IPS-11a (cell line): ENCODE results near the gene STAU1.
"Not testable (repeated sequence)": the region's sequence is repeated elsewhere in the genome, so short reads cannot be mapped to it uniquely, and the experiment has no call there.

Experiments used
- H3K4me3 ChIP-seq: one replicate; pipeline ENCODE4 v1.5.1; 2013; ENCODE audit warnings: low read depth, low read length, control low read depth

STAU1 gene

DNA sequence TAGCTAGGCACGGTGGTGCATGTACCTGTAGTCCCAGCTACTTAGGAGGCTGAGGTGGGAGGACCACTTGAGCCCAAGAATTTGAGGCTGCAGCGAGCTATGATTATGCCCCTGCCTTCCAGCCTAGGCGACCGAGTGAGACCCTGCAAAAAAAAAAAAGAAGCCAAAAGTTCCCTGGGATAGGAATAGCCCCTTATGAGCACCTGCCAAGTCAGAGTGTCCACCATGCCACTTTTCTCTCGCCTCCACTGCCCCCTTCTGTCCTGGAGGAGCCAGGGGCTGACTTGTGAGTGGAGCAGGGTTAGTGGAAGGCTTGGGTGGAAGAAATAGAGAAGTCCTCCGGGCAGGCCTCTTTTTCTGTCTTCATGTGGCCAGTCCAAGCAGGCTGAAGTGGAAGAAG is 18.9 kb upstream of the STAU1 start:
- H3K4me3 ChIP-seq = no peak overlapping the region

DNA sequence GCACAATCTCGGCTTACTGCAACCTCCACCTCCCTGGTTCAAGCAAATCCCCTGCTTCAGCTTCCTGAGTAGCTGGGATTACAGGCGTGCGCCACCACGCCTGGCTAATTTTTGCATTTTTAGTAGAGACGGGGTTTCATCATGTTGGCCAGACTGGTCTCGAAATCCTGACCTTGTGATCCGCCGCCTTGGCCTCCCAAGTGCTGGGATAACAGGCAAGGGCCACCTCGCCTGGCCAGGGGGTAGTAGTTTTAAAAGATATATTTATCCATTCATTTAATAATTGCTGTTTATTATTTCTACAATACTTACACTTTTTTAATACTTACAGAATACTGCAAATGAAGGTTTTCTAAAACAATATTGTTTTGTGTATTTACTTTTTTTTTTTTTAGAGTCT is 15.6 kb upstream of the STAU1 start:
- H3K4me3 ChIP-seq = no peak overlapping the region

GRCh38 chr20:49203011-49203410 is 14.9 kb upstream of the STAU1 start:
- H3K4me3 ChIP-seq = no peak overlapping the region

GRCh38 chr20:49199729-49200293 is 11.7 kb upstream of the STAU1 start:
- no peak overlapping the region for H3K4me3 ChIP-seq

DNA sequence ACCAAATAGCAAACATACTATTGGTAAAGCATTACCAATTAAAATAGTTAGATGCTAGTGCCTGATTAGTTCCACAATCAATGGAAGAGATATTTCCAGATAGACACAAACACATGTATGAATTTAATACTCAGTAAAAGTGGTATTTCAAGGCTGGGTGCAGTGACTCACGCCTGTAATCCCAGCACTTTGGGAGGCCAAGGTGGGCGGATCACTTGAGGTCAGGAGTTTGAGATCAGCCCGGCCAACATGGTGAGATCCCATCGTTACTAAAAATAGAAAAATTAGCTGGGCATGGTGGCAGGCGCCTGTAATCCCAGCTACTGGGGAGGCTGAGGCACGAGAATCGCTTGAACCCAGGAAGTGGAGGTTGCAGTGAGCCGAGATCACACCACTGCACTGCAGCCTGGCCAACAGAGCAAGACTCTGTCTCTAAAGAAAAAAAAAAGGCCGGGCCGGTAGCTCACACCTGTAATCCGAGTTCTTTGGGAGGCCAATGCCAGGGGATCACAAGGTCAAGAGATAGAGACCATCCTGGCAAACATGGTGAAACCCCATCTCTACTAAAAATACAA is 4.9 kb upstream of the STAU1 start:
- H3K4me3 ChIP-seq = not testable (repeated sequence)

DNA sequence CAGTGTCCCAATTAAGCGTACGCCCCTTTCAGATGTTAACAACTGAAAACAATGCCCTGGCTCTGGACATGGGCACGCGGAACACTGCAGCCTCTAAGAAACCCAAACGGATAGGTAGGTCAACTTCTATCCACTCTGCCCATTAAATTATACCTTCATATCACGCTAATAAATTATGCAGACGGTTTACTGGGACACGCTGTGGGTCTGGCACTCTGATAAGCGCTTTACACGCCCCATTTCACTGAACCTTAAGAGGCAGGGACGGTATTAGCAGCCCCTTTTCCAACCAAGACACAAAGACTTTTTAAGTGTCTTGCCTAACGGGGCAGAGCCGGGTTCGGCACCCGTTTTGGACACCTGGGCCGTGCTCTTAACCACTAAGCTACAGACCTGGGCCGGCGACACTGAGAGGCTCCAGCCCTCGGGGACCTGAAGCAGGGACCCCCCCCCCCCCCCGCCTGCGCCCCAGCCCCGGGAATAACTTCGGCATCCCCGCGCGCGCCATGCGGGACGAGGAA is 744 bp downstream of the STAU1 start:
- H3K4me3 ChIP-seq = peak overlapping the region; percentile 96

DNA sequence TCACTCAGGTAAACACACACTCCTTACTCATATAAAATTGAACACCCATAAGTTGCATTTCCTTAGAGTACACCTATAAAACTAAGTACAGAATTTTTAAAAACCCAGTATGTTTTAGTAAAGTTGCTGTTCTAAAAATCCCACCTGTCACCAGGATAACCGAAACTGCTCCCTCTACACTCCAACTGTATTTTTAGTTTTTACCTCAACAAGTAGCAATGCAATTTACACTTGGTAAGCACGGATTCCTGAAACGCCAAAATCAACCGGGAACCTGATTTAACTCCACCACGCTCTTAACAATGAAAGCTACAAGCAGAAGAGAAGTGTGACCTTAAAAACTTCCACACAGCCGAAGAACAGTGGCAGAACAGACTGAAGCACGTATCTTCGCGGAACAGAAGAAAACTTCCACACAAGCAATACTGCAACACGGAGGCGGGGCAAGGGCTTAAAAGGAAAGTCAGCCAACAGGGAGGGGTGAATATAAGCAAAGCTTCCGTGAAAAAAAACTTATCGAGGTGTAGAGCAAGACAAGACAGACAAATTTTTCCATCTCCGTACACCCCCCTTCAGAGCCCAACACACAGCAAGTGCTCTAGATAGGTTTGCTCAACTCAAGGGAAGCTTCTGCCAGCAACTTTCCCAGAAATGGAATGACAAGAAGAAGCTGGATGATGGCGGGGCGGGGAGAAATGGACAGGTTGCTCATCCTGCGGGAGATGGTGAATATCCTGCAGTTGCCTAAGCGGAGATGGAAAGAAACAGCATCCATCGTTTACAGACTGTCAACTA is 1.4 kb downstream of the STAU1 start:
- peak overlapping the region; percentile 96 for H3K4me3 ChIP-seq

DNA sequence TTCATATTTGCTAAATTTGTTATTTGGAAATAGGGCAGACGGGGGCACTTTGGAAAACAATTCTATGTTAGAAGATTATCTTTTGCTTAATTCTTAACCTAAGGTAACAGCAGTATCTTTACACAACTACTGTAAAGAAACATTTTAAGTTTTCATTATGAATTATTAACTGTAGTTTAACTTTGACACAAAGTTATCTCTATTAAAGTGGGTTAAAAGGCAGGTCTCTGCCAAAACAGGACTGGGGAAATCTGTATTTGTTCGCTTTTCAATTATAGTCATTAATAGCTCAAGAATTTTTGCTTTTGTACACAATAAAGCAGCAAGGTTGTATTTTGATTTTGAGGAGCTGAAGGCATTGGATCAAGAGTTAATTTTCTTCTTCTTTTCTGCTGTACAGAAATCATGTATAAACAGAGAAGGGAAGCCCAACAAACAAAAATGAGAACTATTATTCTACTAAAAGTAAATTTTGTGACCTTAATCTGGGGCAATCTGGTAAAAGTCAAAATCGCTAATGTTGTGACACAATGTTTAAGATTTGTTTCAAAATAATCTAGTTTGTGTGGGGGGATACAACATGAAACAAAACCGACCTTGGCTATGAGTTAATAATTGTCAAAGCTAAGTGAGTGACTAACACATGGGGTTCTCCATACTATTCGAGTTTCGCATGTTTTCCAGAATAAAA is 2.9 kb downstream of the STAU1 start:
- no peak overlapping the region for H3K4me3 ChIP-seq

GRCh38 chr20:49184691-49185070 is 3.5 kb downstream of the STAU1 start:
- H3K4me3 ChIP-seq = no peak overlapping the region

GRCh38 chr20:49184084-49184501 is 4.0 kb downstream of the STAU1 start:
- H3K4me3 ChIP-seq = not testable (repeated sequence)

GRCh38 chr20:49183444-49183843 is 4.7 kb downstream of the STAU1 start:
- H3K4me3 ChIP-seq = no peak overlapping the region

- H3K4me3 ChIP-seq = no peak overlapping the region
Measured at GRCh38 chr20:49181265-49181877, 6.8 kb downstream of the STAU1 start.

DNA sequence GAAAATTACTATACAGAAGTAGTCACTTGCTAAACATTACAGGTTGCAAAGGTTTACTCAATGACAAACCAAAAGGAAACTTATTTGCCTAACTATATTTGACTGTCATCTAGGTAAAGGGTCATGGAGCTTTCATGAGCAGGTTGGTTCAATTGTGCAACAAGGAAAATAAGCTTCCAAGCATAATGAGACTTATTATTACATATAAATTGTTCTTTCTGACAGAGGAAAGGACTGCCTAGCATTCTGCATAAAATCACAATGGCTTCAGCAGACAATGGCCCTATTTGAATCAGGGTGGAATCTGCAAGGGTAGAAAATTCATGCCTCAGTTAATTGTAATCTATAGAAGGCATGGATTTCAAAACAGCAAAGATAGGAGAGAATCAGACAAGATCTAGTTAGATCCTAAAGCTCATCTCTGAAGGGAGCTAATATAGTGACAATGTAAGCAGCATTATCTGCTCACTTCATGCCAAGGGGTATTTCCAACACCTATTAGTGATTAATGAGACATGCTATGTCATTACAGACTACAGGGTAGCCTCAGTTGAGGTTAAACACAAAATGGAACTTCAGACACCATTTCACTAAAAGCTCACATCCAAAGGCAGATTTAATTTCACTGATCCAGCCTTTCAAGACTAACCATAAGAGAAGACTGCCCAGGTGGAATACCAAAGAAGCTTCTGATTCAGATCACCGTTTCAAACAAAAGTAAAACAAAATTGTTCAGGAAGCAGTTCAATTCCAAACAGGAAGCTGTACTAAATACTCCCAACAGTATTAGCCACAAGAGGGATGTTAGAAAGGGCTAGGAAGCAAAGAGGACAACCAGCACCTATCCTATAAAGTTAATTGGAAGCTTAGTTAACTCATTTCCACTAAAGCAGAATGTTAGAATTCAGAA is 8.5 kb downstream of the STAU1 start:
- no peak overlapping the region for H3K4me3 ChIP-seq

DNA sequence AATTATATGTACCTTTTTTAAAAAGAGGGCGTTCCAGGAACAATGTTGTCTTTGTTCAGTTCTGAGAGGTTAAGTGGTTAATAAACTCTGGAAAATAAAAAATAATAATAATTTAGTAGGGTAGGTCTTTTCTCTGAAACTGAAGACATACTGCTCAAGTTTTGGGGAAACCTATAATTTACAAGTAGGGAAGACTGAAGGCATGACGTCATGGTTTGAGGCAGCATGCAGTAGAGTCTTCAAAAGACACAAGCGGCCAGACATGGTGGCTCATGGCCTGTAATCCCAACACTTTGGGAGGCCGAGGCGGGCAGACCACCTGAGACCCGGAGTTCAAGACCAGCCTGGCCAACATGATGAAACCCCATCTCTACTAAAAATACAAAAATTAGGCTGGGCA is 14.0 kb downstream of the STAU1 start:
- no peak overlapping the region for H3K4me3 ChIP-seq

DNA sequence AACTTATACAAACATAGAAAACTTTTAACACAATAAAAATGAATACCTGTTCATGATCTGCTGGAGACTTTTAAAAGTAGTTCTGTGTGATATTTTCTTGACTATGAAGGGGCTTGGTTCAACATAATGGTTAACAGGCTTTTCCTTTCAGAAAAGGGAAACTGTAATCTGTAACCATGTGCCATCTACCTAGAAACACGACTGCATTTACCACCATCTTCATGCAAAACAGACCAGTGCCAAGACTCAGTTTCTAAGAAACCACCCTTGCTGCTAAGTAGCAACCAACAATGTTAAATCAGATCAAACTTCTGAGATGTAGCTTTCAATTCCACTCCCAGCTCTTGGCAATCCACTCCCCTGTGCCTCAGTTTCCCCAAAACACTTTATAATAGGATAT is 15.7 kb downstream of the STAU1 start:
- H3K4me3 ChIP-seq = no peak overlapping the region

- H3K4me3 ChIP-seq = no peak overlapping the region
Measured at GRCh38 chr20:49171909-49172308, 16.2 kb downstream of the STAU1 start.

DNA sequence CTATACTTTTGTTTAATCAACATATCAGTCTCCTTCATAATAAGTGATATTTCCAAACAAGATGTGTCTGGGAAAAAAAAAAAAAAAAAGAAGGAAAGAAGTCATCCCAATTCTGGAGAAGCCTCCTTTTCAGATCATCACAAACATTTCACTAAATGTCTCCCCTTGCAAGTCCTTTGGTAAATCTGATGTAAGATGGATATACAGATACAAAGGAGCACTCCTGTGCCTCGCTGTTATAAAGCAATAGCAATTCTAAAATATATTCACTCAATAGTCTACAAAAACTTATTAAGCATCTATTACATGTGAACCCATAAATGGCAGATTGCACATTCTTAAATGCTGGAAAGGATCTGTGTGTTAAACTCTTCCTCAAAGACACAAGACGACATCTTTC is 17.4 kb downstream of the STAU1 start:
- no peak overlapping the region for H3K4me3 ChIP-seq

GRCh38 chr20:49169547-49169946 is 18.6 kb downstream of the STAU1 start:
- no peak overlapping the region for H3K4me3 ChIP-seq

- not testable (repeated sequence) for H3K4me3 ChIP-seq
Measured at GRCh38 chr20:49168864-49169263, 19.3 kb downstream of the STAU1 start.

DNA sequence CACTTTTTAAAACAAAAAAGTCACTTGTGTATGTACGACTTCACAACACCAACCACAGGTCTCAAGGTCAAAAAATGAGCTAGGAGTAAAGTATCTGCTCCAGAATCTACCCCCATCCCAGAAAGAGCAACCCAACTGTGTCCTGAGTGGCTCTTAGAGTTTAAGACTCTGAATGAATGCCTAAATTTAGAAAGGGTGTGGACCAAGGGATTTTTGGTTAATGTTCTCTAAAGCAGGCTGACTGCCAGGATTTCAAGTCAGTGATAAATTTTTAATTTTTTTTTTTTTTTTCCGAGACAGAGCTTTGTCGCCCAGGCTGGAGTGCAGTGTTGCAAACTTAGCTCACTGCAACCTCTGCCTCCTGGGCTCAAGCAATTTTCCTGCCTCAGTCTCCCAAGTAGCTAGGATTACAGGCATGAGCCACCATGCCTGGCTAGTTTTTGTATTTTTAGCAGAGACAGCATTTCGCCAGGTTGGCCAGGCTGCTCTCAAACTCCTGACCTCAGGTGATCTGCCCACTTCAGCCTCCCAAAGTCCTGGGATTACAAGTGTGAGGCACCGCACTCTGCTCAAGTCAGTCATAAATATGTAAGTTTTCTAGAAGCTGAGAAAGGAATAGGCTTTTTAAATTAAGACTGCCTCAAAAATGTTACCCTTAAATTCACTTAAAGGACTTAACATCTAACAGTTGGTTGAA is 20.2 kb downstream of the STAU1 start:
- no peak overlapping the region for H3K4me3 ChIP-seq
